ENCODE measurements around the gene ZNF132.
"Not testable (repeated sequence)": the region's sequence is repeated elsewhere in the genome, so short reads cannot be mapped to it uniquely, and the experiment has no call there.

Gene ZNF132

DNA sequence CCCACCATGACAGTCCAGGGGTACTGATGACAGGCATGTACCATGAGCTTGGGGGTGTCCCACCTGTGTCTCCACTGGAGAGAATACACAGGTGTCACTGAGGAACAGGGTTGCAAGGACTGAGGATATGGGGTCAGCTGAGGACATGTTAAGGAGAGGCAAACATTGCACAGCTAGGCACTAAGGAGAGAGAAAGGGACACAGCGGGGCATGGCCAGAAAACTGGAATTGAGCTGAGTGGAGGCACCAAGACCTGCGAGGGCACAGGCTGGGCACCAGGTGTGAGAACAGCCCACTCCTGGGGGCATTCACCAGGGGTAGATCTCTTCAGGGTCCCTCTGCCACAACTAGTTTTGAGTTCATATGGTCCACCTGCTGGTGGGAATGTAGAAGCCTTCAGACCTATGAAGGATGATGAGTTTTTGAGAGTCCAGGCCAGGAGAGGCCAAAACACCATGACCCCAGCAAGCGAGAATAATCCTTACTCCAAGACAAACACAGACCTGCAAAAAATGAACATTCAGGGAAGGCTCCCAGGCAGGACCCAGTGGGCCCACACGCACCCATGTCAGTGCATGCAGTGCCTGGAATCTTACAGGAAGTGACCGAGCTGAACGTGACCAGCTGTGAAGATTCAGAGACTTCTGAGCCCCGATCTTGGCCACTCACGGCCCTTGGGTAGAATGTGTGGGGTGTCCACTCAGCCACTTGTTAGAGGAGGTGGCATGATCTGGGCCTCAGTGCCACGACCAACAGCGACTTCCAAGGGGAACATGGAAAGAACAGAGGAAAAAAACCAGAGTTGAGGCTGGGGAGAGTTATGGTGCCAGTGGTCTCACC lies 32.9 kb downstream of the ZNF132 start:
- no peak for DNase-seq

DNA sequence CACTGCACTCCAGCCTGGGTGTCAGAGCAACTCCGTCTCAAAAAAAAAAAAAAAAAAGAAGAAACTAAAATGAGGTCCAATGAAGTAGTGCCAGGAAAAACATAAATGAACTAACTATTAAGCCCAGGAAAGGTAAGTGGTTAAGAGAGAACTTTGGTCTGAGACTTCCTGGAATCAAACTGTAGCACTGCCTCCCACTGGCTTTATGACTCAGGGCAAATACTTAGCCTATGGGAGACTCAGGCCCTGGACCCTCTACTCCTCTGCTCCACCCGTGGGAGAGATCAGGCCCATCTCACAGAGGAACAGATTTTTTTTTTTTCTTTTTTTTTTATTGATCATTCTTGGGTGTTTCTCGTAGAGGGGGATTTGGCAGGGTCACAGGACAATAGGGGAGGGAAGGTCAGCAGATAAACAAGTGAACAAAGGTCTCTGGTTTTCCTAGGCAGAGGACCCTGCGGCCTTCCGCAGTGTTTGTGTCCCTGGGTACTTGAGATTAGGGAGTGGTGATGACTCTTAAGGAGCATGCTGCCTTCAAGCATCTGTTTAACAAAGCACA lies 36.0 kb downstream of the ZNF132 start:
- not testable (repeated sequence) for DNase-seq

DNA sequence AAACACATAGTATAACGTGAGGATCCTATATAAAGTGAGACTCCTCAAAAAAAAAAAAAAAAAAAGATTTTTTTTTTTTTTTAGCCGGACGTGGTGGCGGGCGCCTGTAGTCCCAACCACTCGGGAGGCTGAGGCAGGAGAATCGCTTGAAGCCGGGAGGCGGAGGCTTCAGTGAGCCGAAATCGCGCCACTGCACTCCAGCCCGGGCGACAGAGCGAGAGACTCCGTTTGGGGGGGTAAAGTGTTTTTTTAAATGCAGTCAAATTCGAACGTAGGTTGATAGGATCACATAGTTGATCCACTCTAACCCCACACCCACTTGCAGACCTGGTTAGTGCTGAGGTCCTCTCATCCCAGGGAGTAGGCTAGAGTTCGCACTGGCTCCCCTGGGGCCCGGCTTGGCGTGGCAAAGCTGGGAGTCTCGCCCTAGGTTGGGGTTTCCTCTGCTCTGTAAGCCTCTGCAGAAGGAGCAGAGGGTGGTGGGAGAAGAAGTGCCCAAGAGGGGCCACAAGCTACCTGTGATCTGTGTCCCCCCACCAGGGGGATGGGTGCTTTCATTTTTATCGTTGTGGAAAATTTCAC lies 38.0 kb downstream of the ZNF132 start:
- no peak for DNase-seq

DNA sequence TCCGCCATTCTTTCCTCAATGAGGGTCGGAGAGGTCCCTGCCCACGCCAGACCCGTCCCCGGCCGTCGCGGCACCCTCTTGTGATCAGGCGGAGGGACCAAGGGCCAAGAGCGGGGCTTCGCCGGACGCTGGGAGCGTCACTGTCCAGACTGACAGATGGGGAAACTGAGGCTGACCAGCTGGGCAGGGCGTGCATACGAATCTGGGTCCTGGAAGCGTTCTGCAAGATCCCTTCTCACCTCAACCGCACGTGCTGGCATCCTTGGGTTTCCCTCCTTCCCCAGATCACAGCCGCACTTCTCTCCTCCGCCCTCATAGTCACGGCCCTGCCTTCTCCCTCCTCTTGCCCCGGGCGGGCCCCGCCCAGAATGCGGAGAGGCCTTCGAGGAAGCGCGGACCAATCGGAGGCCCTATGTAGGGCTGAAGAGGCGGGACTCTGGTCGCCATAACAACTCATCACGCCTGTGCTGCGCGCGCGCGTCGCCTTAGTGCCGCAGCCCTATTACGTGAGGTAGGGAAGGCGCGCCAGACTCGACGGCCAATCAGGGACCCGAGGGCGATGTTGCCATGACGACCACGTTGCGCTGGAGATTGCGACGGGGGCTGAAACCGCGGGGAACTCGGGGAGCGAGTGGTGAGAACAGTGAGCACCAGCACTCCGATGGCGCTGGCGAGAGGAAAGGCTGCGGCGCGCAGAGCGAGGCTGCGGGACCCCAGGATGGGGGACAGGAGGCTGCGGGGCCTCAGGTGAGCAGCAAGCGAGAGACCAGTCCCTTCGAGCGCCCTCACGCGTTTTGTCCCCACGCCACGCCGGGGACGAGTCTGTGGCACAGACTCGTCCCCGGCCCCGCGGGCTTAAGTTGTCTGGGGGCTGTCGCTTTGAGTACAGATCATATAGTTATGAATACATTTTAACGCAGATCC lies 38.8 kb downstream of the ZNF132 start:
- peak; percentile 97 to 99 for DNase-seq

DNA sequence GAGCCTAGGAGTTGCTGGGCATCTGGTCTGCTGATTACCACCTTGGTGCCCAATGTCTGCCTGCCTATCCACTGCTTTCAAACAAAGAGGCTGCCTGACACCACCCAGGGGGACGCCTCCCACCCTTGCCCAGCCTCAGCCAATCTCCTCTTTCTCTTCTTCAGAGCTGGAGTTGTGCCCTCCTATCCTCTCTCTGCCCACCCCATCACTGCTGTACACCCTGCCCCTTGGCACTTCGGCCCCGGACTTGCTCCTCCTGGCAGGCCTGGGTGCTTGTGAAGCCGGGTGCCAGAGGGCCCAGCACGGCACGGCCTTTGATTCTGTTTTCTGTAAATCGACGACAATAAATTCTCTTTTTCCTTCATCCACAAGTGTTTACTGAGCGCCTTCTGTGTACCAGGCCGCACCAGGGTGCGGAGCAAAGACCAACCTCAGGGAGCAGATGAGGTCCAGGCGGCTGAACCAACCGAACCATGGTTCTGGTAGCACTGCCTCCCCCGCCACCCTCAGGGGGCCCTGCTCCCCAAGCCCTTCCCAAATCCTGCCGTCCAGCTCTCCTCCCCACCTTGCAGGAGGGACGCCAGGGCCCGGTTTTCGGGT lies 39.5 kb downstream of the ZNF132 start:
- DNase-seq: no peak

DNA sequence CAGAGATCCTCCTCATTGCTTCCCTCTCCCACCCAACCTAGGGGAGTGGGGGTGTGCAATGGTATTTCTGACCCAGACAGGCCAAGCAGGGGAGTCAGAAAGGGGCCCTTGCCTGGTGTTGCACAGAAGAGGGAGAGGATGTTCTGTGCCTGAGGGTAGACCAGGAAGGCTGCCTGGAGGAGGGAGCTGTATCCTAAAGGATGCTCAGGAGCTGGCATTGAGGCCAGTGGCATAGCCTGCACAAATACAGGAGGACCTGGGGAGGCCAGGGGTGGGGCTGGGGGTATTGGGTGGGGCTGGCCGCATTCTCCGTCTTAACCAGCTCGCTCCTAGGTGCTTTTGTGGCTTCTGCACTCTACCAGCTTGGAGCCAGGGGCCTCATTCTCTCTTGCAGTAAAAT lies 40.0 kb downstream of the ZNF132 start:
- DNase-seq: no peak

DNA sequence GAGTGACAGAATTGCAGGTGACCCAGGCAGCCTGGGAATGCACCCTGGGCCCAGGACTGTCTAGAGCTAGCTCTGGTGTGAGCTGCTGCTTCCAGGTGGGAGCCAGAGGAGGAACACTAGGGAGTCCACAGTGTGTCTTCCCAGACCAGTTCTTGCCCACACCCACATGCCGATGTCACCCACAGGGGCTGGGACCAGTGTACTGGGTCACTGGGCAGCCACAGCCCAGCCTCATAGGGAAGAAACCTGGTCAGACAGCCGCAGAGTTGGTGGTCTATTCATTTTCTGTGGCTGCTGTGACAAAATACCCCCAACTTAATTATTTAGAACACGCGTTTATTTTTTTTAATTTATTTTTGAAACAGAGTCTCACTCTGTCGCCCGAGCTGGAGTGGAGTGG lies 41.4 kb downstream of the ZNF132 start:
- no peak for DNase-seq

DNA sequence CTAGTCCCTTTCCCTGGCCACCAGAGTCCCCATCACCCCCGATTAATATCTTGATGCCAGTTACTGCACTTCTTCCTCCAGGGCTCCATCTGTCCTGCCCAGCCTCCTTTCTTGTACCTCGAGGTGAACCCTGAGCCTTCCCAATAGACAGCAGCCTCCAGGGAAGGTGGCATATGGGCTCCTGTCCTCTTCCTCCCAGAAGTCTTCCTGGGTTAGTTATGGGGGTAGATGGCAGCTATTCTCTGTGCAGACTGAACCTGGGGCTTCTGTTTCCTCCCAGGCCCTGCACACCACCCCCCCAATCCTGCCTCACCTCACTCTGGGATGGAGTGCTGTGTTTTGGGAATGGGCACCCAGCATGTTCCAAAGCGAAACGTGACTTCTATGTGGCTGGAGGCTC lies 41.9 kb downstream of the ZNF132 start:
- no peak for DNase-seq

DNA sequence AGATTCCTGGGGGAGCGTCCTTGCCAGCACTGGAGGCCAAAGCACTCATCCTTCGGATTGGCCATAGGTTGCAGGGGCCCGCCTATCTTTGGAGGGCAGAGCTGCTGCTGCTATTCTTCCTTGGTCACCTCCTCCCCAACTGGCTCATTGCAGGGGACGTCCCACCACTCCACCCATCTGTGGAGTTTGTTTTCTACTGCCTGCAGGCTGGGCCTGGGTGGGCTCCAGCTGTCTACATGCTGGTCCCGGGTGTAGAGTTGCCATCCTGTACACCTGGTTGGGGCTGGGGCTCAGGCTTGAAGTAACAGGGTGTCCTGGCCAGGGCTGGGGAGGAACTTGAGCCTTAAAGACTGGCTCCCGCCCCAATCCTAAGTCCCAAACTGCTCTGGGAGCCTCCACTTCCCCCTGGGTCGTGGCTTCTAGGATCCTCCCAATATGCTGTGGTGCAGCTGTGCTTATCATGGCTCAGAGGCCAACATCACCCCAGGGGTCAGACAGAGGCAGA lies 42.4 kb downstream of the ZNF132 start:
- no peak for DNase-seq

DNA sequence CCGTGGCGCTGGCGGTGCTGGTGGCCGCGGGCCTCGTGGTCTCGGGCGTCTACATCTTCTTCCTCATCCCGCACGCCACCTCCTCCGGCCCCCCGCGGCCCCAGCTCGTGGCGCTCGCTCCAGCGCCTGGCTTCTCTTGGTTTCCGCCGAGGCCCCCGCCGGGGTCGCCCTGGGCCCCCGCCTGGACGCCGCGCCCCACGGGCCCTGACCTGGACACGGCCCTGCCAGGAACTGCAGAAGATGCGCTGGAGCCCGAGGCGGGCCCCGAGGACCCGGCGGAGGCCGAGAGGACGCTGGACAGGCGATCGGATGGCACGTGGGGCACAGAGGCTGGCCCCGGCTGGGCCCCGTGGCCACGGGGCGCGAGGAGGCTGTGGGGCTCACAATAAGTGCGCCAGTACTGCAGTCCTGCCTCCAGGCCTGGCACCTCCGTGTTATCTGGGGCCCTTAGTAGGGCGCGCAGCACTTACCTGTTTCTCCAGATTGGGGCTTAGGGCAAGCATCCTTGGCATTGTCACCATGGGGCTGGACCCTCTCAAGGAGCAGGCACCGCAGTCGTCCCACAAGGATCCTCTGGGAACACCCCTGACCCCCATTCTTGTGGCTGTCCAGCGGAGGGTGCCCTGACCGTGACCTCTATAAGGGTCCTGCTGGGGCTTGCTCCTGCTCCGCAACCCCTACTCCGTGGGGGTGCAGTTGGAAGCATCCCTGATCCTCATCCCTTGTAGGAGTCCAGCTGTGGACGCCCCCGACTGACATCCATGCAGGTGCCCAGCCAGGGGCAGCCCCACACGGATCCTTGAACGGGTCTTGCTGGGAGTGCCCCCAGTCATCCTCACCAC lies 43.0 kb downstream of the ZNF132 start:
- DNase-seq: no peak

DNA sequence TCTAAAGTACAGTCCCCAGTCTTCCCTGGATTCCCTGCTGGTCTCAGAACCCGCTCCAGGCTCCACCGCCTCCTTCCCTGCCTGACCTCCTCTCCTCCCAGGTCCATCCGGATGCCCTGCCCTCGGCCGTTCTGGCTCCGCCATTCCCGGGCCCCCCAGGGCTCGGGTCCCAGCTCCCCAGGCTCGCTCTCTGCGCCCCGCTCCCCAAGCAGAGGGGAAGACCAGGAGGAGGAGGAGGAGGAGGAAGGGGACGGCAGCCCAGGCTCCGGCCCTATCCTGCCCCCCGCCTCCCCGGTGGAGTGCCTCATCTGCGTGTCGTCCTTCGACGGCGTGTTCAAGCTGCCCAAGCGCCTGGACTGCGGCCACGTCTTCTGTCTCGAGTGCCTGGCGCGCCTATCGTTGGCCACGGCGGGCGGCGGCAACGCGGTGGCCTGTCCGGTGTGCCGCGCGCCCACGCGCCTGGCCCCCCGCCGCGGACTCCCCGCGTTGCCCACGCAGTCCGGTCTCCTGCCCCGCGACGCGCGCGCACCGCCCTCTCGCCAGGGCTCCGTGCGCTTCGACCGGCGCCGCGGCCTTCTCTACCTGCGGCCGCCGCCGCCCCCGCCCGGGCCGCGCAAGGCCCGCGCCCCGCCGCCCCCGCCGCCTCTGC lies 43.9 kb downstream of the ZNF132 start:
- peak in 1 of 2 experiments; percentile 42 for DNase-seq

DNA sequence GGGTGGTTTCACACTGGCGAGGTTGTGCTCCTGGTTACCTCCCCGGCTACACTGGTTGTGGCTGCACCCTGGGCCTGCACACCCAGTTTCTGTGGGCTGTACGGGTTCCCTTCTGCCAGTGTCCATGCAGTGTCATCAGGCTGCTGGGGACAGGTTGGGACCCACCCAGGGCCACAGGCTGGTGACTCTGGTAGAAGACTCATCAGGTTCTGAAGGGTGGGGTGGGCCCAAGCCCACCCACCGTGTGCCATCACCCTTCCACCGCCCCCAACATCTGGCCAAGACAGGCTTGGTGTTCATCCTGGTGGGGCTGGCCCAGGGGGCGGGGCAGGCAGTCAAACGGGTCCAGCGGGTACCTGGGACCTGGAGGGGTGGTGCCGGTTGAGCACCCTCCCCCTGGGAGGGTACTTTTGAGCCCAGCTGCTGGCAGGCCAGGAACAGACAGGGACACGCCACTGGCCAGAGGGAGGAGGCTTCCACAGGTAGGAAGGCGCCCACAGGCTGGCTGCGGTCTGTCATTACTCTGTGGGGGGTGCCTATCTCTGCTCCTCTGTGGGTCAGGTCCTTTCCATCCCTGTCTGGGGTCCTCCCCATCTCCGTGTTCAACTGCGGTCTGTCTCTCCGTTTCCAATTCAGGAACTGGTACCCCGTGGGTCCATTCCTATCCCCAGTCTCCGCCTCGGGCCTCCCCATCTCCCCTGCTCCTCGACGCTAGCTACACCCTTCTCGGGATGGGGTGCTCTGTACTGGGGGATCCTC lies 44.6 kb downstream of the ZNF132 start, which contains the start of gene RNF225:
TSS of gene RNF225 (plus strand) at position 437 of the 759 bp plus-strand sequence. CDS start 434 bp downstream, outside the sequence.
- peak in 1 of 2 experiments; percentile 47 for DNase-seq

DNA sequence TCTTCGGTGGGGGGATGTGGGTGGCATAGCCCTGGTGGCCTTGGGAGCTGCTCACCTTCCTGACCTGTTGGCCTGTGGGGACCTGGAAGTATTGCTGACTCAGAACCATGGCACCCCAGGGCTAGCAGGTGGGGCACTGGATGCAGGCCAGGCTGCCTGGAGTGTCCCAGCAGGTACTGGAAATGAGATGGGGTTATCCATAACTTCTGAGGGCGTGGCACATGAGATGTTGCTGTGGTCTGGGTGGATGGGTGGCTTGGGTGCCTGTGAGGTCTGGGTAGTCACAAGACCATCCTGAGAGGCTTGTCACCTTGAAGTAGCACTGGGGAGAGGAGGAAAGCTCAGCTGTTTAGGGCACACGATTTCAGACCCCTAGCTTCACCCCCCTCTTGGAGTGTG lies 45.1 kb downstream of the ZNF132 start:
- no peak for DNase-seq

DNA sequence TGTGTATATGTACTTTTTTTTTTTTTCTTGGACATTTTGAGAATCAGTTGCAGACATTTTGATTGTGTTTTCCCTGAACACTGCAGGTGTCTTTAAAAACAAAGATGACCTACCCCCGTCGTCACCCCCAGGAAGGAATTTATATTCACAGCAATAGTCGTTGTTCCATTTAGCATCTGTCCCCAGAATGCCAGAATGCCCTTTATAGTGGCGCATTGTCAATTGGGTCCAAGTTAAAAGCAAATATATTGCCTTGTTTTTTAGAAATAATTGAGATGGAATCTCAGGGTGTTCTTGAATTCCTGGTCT lies 46.3 kb downstream of the ZNF132 start:
- no peak for DNase-seq

DNA sequence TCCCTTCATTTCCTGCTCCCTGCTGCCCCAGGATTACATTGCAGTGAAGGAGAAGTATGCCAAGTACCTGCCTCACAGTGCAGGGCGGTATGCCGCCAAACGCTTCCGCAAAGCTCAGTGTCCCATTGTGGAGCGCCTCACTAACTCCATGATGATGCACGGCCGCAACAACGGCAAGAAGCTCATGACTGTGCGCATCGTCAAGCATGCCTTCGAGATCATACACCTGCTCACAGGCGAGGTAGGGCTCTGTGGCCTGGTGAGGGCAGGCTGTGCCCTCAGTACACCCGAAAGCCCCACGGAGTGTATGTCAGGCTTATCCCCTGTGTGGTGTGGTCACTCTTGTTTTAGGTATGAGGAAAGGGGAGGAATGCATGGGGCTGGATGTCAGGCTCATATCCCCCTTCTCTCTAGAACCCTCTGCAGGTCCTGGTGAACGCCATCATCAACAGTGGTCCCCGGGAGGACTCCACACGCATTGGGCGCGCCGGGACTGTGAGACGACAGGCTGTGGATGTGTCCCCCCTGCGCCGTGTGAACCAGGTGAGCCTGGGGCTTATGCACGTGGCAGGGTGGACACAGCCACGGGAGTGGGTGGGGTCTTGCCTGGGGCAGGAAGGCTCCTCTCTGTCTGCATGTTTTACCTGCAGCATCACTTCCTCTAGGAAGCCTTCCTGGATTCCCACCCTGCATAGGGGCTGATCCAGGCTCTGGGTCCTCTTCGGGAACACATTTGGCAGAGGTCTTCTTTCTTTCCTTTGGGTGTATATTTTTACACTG lies 46.8 kb downstream of the ZNF132 start:
- no peak for DNase-seq

DNA sequence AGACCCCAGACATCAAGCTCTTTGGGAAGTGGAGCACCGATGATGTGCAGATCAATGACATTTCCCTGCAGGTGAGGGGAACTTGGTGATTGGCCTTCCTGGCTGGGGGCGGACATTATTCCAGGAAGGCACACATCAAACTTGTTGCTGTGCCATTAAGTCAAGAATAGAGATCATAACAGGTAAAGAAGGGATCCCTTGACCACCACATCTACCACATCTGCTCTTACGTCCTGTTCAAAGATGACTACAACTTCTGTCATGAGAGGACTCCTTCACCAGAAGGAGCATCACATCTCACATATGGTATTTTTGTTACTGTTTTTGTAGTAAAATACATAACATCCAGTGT lies 51.8 kb downstream of the ZNF132 start:
- DNase-seq: no peak

DNA sequence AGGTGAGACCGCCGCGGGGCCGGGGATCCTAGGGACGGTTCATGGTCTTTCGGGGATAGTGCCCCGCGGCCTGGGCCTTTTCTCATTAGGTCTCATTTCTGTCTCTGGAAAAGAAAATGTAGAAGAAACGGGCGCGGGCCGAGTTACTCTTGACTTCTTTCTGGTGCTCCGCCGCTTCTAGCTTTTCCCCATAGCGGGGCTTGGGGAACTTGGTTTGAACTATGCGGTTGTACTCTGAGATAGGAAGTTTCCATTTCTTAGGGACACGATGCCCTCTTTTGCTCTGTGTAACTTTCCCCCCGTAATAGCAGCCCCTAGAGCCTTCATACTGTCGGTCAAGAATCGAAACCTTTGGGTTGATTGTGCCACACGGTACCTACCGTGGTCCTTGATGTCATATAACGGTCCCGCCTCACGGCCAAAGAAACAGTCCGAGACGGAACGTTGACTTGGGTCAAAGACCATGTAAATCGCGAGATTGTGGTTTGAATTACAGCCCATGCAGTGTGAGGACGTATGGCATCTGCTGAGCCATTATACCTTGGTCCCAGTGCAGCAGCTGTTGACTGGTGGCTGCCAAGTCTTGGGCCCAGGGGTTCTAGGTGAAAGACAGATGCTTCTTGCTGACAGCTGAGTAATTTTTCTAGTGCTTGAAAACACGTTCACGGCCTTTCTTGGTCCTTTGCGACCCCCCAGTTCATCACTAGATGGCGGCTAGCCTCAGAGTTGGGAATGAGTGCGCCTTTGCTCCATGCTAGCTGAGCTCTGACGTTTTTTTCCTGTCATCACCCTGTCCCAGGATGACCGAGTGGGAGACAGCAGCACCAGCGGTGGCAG lies 52.4 kb downstream of the ZNF132 start:
- DNase-seq: no peak

DNA sequence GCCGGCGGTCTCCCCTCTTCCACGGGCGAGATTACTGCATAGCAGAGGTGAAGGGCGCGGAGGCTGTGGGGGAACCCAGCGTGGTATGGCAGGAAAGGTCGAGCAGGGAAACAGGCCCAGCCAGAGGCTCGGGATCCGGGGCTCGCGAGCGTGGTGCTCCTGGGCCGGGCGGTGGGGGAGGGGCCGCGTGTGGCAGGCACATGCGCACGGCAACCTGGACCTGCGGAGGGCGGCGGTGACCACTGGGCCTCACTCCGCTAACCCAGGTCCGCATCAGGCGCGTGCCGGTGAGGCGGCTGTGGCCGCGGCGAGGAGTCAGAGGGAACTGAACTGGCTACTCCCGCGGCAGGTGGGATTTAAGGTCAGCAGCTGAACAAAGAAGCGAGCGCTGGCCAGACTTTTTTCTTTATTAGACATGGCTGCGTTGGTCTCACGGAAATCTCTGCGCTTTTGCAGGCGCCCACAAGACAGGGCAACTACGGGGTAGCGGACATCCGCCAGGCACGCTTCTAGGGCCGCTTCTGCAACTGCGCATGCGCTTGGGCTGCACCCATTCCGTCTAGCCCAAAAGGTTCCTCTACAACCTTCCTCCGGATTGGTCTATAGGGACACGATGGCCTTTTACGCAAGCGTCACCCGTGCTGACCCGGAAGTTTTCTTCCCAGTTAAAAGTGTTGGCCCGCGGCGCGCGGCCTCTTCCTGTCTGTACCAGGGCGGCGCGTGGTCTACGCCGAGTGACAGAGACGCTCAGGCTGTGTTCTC lies 53.2 kb downstream of the ZNF132 start, which contains the start of gene RPS5:
TSS of gene RPS5 (plus strand) at position 694 of the 762 bp plus-strand sequence. CDS start 869 bp downstream, outside the sequence.
- peak; percentile 91 to 97 for DNase-seq
